Suppressor macrophage treated with lipopolysaccharide for 4 hours (primary cell): ENCODE data around the gene IGSF9B.

Experiments
- DNase-seq: peaks from one replicate; pipeline ENCODE4 v3.0.0-alpha.2; 2020

Gene IGSF9B

DNA sequence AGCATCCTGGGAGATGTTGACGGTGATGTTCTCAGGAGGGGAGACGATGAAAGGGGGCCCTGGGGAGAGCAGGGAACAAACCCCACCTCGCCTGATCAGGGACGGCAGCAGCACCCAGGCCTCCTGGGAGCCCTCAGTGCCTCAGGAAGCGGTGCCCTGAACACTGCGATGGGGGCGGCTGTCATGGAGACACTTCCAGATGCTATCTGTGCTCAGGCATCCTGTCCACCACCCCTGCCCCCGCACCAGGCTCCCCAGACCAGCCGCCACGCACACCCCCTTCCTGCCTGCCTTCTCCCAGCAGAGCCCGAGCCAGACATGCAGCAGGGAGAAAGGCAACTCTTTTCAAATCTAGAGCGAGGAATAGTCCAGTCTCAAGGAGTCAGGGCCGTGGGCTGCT is 20.6 kb downstream of the IGSF9B start:
- DNase-seq, result no peak

DNA sequence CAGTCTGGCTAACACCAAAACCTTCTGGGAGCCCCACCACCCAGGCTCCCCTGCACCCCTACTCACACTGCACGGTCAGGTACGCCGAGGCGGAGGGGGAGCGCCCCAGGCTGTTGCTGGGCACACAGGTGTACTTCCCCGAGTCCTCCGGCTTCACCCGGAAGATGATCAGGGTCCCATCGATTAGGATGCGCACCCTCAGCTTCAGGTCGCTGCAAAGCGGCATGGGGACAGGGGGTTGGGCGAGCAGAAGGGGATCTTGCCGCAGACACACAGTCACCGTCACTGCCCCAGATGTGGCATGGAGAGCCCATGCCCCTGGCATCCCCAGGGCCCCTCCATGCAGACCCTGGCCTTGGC is 21.2 kb downstream of the IGSF9B start:
- DNase-seq, result no peak

DNA sequence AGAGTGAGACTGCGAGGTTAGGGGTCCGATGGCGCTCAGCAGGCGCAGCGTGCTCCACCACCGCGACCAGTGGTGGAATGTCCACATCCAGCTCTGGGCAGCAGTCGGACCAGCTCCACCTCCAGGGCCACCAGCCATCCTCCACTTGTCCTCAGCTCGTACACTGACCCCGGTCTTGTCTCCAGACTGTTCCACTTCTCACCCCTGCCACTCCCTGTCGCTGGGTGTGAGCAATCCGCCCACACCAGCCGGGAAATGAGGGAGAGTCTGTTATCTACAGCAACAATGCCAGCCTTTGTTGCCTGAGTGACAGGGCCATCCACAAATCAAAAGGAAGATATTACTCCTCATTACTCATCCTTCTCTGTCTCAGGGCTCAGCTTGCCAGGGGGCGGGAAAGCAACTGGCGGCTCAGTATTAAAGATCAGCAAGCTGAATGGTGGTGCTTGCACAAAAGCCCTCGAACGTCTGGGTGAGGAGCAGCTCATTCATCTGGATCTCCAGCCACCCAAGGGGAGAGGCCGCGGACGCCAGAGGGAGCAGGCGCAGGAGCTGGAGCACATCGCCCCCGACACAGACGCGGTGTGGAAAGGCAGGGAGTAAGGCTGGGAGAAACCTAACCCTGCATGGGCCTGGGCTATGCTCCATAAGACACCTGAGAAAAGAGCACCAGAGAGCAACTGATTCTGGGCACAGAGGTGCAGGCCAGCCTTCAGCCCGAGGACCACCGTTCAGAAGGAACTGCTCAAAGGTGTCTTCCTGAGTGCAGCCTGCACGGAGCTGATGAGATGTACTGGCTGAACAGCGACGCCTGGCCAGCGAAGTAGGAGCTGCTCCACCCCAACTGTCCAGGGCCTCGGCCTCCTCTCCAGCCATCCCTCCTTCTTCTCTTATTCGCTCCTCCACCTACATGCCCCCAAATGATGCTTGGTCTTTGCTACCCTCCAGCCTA is 21.9 kb downstream of the IGSF9B start:
- DNase-seq, result no peak

DNA sequence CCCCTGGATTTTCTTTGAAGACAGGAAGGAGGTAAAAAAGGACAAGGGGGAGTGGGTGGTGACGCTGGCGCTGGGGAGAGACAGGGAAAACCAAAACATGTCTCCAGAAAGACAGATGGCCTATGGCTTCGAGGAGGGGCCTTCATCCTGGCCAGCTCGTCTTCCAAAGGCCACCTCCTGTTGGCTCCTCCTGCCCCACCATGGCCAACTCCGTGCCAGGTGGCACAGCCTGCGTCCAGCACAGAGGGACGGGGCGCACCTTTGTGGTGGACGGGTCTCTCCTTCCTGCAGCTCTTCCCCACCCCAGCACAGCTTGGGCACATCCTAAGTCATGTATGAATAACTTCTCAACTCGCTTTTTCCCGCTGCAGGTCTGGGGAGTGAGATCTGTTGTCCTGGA is 22.7 kb downstream of the IGSF9B start:
- DNase-seq, result no peak

DNA sequence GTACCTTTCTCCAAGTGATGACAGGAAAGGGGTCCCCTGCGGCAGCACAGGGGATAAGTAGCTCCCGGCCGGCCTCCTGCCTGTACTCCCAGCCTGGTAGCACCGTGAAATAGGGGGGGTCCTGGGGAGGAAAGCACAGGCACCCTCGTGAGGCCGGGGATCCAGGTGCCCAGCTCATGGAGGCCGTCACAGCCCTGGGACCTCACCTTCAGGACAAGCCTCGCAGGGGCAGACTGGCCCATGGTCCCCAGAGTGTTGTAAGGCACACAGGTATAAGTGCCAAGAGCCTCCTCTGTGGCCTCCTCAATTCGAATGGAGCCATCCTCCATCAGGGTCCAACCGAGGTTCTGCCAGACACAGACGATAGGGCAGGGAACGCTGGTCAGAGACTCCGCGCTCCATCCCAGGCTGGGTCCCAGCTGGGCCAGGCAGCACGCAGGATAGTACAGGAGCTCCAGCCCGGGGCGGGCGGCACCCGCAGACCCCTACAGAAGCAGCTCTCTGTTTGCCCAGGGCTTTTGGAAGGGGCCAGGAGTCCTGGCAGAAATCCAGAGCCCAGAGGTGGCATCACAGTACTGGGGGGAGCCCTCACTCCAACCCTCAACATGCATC is 25.2 kb downstream of the IGSF9B start:
- no peak for DNase-seq

DNA sequence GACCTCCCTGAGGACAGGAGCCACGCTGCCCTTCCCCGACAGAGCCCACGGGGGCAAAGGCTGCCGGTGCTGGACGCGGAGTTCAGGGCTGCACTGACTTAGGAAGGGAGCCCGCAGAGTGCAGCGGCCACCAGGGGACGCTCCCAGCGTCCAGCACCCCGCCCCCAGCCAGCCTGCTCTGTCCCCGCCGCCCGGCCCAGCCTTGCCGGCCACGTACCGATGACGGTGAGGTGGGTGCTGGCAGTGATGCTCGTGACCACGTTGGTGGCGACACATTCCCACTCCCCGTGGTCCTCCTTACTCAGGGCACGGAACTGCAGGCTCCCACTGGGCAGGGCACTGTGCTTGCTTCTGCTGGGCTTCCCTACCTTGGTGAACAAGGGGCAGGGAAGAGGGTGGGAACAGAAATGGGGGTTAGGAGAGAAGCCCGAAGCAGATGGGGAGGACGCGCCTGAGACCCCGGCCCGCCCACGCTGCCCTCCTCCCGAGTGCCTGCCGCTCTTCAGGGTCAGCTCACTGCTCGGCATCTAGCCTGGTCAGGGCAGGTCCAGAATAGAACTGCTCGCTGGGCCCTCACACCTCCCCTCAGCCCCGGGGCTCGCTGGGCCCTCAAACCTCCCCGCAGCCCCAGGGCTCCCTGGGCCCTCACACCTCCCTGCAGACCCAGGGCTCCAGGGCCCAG is 25.9 kb downstream of the IGSF9B start:
- no peak for DNase-seq

DNA sequence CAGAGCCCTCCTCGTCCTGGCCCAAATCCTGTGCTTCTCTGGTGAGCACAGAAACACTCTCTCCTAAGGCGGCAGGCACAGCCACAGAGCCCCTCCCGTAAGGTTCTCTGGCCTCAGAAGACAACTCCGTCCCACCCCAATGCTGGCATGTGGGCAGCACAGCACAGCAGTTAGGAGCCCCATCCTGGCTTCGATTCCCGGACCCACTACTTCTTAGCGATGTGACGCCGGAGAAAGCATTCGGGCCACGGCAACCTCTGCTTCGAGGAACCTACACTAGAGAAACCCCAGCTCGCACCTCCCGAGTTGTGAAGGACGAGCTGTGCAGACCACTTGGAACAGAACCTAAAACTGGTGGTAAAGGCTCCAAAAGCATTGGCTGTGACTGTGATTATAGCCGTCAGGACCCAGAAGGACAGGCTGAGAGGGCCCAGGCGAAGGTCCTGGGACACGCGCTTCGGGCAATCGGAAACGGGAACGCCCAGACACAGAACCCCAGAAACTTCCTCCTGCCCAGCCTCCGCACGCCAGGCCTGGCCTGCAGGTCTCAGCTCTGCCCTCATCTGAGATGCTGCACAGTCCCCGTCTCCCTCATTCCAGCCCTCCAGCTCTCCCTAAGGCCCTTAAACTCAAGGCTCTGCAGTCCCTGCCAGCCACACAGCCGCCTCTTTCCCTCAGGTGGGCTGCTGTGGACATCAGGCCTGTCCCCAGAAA is 26.6 kb downstream of the IGSF9B start:
- DNase-seq, result no peak

DNA sequence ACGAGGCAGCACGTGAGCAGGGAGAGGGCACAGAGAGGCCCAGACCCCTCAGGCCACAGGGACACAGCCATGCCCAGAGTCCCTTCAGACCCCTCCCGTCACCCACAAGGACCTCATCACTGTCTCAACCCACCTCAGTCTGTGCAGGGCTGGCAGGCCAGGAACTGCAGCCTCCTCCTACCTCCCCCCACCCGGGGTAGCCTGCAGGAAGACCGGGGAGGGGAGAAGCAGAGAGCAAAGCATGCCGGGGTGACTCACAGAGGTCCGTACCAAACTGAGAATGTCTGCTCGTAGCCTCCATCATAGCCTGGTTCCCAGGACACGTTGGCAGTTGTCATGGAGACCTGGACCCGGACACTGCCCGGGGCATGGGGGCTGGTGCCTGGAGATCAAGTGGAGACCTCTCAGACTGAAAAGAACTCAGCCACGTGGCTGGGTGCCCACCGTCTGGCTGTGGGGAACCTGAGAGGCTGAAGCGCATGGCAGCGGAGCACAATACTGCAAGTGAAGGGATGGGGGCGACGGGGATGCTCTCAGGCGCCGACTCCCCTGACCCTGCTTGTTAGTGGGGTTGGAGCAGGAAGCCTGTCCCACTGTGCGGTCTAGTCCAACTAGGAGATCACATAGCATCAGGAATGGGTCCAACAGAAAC is 27.2 kb downstream of the IGSF9B start:
- DNase-seq, result no peak

DNA sequence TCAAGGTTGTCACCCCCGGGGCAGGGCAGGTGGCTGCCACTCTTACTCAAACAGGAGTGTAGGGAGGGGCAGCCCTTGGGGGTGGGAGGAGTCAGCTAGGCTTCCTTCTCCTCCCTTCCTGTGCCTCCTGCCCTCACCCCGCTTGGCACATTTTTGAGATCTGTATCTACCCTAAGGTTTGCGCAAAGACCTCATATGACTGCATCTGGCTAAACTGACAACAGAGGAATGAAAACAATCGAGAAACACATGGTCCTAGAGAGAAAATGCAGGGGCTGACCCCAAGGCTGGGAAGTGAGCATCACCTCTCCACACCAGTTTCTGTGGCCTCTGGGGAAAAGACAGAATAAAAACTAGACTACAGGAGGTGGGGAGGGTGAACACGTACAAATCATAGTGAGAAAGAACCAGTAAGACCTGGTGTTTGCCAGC is 28.1 kb downstream of the IGSF9B start:
- DNase-seq, result no peak

DNA sequence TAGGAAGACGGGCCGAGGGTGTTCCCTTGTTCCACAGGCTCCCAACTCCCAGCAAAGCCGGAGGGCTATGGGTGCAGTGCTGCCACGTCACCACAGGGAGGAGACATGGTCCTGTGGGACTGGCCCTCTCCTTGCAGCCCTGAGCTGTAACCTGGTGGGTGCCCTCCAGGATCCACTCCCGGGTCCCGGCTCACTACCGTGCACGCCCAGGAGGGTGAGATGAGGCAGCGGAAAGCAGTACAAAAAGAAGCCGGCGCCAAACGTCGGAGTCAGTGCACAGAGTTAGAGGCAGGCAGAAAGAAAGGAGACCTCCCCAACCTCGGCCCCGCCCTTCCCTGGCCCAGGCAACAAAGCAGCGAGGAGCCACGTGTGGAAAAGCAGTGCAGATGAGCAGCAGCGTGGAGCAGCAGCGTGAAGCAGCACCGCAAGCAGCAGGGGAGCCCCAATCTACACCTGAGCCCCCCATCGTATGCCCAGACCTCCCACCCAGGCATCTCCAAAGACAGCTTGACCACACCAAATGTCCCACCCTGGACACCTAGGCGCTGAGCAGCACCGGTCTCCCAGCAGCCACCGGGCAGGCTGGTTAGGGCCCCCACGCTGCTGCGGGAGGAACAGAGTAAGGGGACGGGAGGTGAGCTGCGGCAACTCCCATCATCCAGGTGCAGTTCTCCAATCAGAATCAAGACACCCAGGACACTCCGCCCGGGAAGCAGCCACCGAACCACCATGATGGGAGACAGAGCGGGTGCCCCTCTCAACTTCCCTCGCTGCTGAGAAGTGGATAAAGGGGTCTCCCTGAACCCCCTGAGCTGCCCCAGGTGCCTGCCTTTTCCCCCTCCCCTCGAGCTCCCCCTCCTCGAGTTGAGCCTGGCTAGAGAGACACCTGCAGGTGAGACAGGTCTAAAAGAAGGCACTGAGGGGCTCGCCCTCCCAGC is 28.8 kb downstream of the IGSF9B start:
- peak; percentile 40 for DNase-seq

DNA sequence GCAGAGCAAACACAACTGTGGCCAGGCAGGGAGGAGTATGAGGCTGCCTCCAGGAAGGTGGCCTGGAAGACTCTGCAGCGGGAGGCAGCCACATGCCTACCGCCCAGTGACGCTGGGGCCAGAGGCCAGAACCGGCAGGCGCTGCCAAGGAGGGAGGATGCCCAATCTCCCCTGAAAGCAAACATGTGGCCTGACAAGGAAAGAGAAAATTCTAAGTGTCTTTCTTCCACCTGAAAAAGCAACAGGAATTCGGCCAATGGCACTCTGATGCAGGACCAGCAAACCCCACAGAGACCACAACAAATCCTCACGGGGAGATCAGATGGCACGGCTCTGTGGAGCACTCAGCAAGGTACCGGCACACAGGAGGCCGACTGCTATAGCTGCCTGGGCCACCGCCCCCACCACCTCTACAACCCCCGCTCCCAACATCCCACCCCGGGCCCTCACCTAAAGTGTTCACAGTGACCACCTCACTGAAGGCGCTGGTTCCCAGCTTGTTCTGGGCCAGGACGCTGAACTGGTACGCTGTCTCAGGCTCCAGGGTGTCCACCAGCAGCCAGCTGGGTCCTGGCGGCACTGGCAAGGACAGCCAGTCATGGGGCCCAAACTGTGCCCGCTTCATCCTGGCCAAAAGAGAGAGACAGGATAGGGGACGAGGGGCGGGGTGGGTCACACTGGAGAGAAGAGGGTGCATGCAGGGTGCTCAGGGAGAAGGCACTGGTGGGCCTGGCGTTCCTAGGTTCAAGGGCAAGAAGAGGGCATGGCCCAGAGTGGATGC is 30.1 kb downstream of the IGSF9B start:
- no peak for DNase-seq

DNA sequence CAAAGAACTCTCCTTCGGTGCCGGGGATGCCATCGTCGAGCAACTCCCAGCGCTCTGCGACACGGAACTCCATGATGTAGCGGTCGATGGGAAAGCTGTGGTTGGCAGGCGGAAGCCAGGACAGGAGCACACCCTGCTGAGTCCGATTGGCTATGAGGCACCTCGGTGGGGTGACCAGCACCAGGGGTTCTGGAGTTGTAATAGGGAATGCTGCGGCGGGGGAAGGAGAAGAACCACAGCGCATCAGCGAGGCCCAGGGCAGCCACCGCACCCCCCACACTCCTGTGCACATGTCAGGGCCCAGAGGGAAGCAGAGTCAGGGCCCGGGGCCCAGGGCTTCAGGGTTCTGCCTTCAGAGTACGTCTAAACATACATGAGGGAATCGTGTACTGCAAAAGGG is 31.0 kb downstream of the IGSF9B start:
- no peak for DNase-seq

DNA sequence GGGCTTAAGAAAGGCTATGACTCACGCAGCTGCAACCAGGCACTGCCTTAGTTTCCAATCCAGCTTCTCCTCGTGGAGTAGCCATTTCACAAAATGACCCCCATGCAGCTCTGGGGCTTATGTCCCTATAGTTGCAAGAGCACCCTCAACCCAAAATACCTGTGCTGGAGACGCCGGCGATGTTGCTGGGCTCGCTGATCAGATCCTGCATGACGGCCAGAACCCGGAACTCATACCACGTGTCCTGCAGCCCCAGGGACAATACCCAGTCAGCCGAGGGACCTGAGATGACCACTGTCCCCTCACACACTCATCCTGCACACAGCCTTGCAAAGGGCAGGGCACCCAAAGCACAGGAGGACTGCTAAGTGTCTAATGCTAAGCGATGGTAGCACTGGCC is 32.1 kb downstream of the IGSF9B start:
- DNase-seq, result no peak

DNA sequence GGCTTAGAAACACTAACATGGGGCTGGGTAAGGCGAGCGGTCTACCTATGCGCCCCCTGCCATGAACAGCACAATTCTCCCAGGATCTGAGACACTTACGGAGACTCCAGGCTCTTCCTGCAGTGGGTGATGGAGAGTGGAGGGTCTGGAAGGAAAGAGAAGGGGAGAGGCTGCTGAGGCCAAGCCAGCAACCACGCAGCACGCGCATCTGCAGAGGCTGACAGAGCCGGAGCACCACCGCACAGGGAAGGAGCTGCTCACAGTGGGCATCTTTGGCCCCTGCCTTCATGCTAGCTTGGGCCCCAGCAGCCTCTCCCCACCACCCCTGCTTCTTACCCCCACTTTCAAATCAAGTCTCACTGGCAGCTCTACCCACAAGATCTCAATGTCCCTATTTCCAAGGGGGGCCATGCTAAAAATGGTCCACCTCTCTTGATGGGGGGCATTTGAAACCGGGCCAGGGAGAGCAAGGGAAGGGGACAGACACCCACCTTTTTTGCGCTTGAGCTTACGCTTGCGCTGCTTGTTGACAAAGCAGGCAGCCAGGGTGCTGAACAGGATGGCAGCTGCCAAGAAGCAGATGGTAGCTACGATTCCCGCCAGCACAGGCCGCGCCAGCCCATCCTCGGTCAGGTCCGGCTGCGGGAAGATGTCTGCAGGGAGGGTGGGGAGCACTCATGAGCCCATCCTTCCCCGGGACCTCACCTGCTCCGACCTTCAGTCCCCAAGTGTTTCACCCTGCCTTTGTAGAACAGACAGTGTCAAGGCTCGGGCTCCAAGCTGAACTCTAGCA is 34.5 kb downstream of the IGSF9B start:
- DNase-seq, result no peak

DNA sequence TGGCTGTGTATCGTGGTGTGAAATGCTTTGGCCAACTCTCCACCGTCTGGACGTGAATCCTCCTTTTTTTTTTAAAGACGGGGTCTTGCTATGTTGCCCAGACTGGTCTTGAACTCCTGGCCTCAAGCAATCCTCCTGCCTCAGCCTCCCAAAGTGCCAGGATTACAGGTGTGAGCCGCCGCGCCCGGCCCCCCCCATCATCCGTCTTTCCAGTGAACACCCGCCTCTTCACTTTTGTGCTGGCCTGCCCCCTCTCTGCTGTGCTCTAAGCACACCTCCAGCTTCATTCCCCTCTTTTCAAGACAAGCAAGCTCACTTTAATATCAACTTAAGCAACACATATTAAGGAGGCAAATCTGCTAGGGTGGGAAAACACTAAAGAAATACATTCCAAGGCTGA is 35.3 kb downstream of the IGSF9B start:
- DNase-seq, result no peak

DNA sequence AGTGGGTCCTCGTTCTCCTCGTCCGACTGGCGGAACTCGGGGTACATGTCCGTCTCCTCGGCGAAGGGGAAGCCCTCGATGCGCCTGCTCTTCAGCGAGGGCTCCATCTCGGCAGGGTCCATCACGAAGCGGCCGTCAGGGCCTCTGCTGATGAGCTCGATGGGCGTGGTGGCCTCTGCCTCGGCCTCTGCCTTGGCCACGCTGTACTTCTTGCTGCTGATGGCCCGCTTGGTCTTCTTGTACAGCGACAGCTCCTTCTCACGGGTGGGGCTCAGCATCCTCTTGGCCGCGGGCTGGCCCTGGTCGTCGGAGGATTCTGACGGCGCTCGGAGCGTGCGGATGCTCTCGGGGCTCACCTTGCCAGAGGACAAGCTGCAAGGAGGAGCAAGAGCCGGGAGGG is 35.7 kb downstream of the IGSF9B start:
- DNase-seq, result no peak

DNA sequence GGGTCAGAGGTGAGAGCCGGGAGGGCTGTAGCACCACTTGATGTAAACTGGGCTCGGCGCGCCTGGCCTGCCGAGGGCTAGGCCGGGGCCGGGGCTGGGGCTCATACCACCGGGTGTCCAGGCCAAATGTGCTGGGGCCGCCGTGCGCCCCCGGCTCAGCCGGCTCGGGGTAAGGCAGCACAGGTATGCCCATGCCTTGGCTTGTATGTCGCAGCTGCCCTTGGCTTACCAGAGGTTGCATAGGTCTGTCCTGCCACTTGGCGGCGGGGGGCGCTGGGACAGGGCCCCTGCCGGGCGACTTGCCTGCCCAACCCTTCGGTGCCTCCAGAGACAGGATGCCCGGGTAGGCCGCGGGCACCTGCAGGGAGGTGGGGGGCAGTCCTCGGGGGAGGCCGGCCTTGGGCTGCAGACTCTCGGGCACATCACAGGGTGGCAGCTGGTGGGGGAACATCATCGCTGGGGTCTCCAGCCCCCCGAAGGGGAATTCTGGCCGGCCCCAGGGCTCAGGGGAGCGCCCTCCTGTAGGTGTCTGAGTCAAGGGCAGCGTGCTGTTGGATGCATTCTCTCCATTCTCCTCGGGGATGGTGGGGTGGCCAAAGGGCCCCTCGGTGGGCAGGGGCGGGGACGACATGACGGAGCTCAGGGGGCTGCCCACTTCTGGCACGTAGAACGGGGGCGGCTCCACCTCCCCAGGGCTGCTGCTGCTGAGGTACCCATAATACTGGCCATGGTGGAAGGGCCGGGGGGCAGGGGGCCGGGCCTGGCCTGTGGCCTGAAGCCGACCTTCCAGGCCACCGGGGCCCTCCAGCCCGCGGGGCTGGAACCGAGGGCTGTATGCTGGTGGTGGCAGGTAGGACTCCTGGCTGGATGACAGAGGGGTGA is 36.4 kb downstream of the IGSF9B start:
- DNase-seq, result no peak

DNA sequence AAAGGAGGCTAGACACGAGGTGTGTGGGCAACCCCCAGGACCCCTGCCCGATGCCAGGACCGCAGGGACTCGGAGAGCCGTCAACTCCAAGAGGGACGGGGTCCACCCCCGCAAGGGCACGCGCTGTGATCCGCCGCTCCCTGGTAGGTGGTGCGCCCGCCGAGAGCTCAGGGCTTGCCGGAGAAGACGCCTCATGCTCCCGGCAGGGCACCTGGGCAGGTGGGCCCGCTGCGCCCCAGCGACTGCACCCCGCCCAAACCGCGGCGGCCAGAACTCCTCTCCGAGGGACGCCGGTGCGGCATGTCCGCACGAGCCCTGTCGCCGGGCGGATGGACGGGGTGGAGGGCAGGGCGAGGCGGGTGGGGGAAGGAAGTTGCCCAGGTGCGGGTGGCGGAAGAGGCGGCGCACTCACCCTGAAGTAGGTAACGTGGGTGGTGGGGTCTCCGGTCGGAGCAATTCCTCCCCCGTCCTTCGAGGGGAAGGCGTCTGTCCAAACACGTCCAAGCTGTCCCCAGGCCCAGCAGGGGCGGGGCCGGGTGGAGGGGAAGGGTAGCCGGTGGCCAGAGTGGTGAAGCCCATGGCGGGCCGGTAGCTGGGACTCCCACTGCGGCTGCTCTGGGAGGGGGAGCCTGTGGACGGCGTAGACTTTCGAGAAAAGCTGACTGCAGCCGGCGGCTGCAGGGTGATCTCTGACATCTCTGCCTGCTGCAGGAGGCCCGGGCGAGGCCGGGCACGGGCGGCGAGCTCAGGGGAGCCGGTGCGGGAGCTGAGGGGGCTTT is 37.2 kb downstream of the IGSF9B start:
- DNase-seq, result no peak
